GM23338 (cell line): ENCODE data around the gene GPHN. TPM values are rescaled to one million over a fixed set of nuclear protein-coding genes. Genes with fewer than 3 reads are reported as not detected.

Experiments
- ATAC-seq: fragments of 200-7000 bp; cut with Tn5 transposase; 3 replicates; pipeline ENCODE4 v1.9.1; 2020
- DNase-seq: peaks from one replicate; pipeline ENCODE4 v3.0.0-alpha.2; 2015; ENCODE audit warnings: low spot score
- H2AFZ ChIP-seq: fragments of 200-600 bp; sonication (generic); 2 replicates; pipeline ENCODE4 v1.8.0; 2016; ENCODE audit warnings: antibody characterized with exemption, mild to moderate bottlenecking, moderate library complexity
- H3F3A ChIP-seq: fragments of 200-600 bp; sonication (generic); replicated peaks from 2 replicates; pipeline ENCODE4 v1.8.0; 2017; ENCODE audit warnings: antibody characterized with exemption, mixed run types, low read depth
- H3K27ac ChIP-seq: fragments of 200-600 bp; sonication (generic); 2 replicates; pipeline ENCODE4 v1.6.1; 2016; ENCODE audit warnings: low read depth
- H3K27me3 ChIP-seq: fragments of 200-600 bp; sonication (generic); 2 replicates; pipeline ENCODE4 v1.8.0; 2016; ENCODE audit warnings: mild to moderate bottlenecking, mixed run types, moderate library complexity; ENCODE audit not compliant: insufficient read depth
- H3K36me3 ChIP-seq: fragments of 200-600 bp; sonication (generic); 2 replicates; pipeline ENCODE4 v1.8.0; 2016; ENCODE audit warnings: mild to moderate bottlenecking; ENCODE audit not compliant: insufficient read depth
- H3K4me1 ChIP-seq: fragments of 200-600 bp; sonication (generic); 2 replicates; pipeline ENCODE4 v1.8.0; 2016; ENCODE audit warnings: mild to moderate bottlenecking, moderate library complexity; ENCODE audit not compliant: insufficient read depth
- H3K4me2 ChIP-seq: fragments of 200-600 bp; sonication (generic); 2 replicates; pipeline ENCODE4 v1.7.1; 2017; ENCODE audit warnings: mixed run types
- H3K4me3 ChIP-seq: fragments of 200-600 bp; sonication (generic); 2 replicates; pipeline ENCODE4 v1.6.1; 2016; ENCODE audit warnings: mixed run types
- H3K79me2 ChIP-seq: fragments of 200-600 bp; sonication (generic); replicated peaks from 2 replicates; pipeline ENCODE4 v1.8.0; 2017; ENCODE audit warnings: mild to moderate bottlenecking; ENCODE audit not compliant: insufficient read depth
- H3K9me2 ChIP-seq: fragments of 200-600 bp; sonication (generic); 2 replicates; pipeline ENCODE4 v1.8.0; 2017; ENCODE audit not compliant: insufficient read depth
- H4K20me1 ChIP-seq: fragments of 200-600 bp; sonication (generic); replicated peaks from 2 replicates; pipeline ENCODE4 v1.8.0; 2017; ENCODE audit warnings: mild to moderate bottlenecking; ENCODE audit not compliant: insufficient read depth
- H3K27ac Mint-ChIP-seq: 2 replicates; pipeline ENCODE4 v1.8.0; 2020; ENCODE audit warnings: inconsistent platforms, mild to moderate bottlenecking, moderate library complexity, mixed read lengths
- H3K27me3 Mint-ChIP-seq: 3 replicates; pipeline ENCODE4 v1.8.0; 2022; ENCODE audit warnings: low read depth, mild to moderate bottlenecking, moderate library complexity, mixed read lengths, inconsistent platforms; ENCODE audit not compliant: insufficient read depth, poor library complexity
- H3K36me3 Mint-ChIP-seq: 3 replicates; pipeline ENCODE4 v1.8.0; 2021; ENCODE audit warnings: low read depth, mild to moderate bottlenecking, inconsistent platforms, moderate library complexity, mixed read lengths
- H3K4me1 Mint-ChIP-seq: 3 replicates; pipeline ENCODE4 v1.8.0; 2020; ENCODE audit warnings: mild to moderate bottlenecking, inconsistent platforms, mixed read lengths
- H3K4me3 Mint-ChIP-seq: 3 replicates; pipeline ENCODE4 v1.8.0; 2021; ENCODE audit warnings: moderate library complexity, mild to moderate bottlenecking, inconsistent platforms, mixed read lengths
- H3K9me3 Mint-ChIP-seq: 3 replicates; pipeline ENCODE4 v1.8.0; 2020; ENCODE audit warnings: moderate library complexity, mild to moderate bottlenecking, inconsistent platforms, mixed read lengths
- CREB1 ChIP-seq: fragments of 250-450 bp; sonication (Bioruptor Pico); IDR thresholded peaks from 2 replicates; pipeline ENCODE4 v1.5.0; 2020; ENCODE audit warnings: low read depth, mild to moderate bottlenecking, moderate library complexity
- CTCF ChIP-seq, 2 experiments: fragments of 200-600 bp in 1 of 2; sonication (generic) in 1 of 2; conservative IDR thresholded peaks; 2 replicates each; pipeline versions ENCODE4 v1.5.1 to v1.6.1; 2016 to 2017; ENCODE audit warnings: antibody characterized with exemption in 2 of 2, low read depth in 2 of 2, mild to moderate bottlenecking in 2 of 2, moderate library complexity in 1 of 2
- ETS1 ChIP-seq: IDR thresholded peaks from 2 replicates; pipeline ENCODE4 v1.6.1; 2016; ENCODE audit warnings: antibody characterized with exemption
- EZH2 ChIP-seq: fragments of 200-600 bp; sonication (generic); IDR thresholded peaks from one replicate; pipeline ENCODE4 v1.8.0; 2017; ENCODE audit warnings: antibody characterized with exemption, mild to moderate bottlenecking, low read depth; ENCODE audit not compliant: unreplicated experiment
- EZH2phosphoT487 ChIP-seq: fragments of 200-600 bp; sonication (generic); IDR thresholded peaks from one replicate; pipeline ENCODE4 v1.8.1; 2018; ENCODE audit warnings: antibody characterized with exemption; ENCODE audit not compliant: unreplicated experiment
- JUNB ChIP-seq: IDR thresholded peaks from one replicate; pipeline ENCODE4 v1.6.1; 2016; ENCODE audit warnings: antibody characterized with exemption; ENCODE audit not compliant: unreplicated experiment
- NANOG ChIP-seq: IDR thresholded peaks from 2 replicates; pipeline ENCODE4 v1.6.1; 2016; ENCODE audit warnings: antibody characterized with exemption, borderline replicate concordance
- POLR2AphosphoS5 ChIP-seq: IDR thresholded peaks from 2 replicates; pipeline ENCODE4 v1.6.1; 2016; ENCODE audit warnings: antibody characterized with exemption, low read depth
- STAT1 ChIP-seq: IDR thresholded peaks from one replicate; pipeline ENCODE4 v1.6.1; 2016; ENCODE audit warnings: antibody characterized with exemption; ENCODE audit not compliant: unreplicated experiment
- ZNF114 ChIP-seq: fragments of 250-450 bp; sonication (Bioruptor Pico); IDR thresholded peaks from 2 replicates; pipeline ENCODE4 v1.5.0; 2020; ENCODE audit warnings: mild to moderate bottlenecking, moderate library complexity
- ZNF331 ChIP-seq: fragments of 250-450 bp; sonication (Bioruptor Pico); IDR thresholded peaks from 2 replicates; pipeline ENCODE4 v1.5.0; 2020; ENCODE audit warnings: low read depth, mild to moderate bottlenecking, moderate library complexity
- polyA plus RNA-seq: library from polyadenylated mRNA; unstranded; fragments of >200 nt; fragmentation: Nextera tagmentation; extraction: Ambion mirVana; gene quantifications from 2 replicates; pipeline ENCODE4 v1.2.1, GENCODE V29; 2016
- total RNA-seq: library from RNA; depleted of rRNA; stranded (reverse); fragments of >200 nt; shearing (Covaris generic); gene quantifications from 2 replicates; pipeline ENCODE4 v1.2.3, GENCODE V29; 2014

Gene GPHN
- total and polyA plus RNA-seq, 2 experiments from 2014 or later, result 17.6 to 20.6 TPM

- peaks cover 18% of the 10 kb centered on the region for H3K36me3 ChIP-seq
- no peaks in the 10 kb centered on the region for H3K79me2 ChIP-seq
- H2AFZ ChIP-seq, result no peak overlapping the region
- no peaks in the 10 kb centered on the region for H3K4me1 ChIP-seq
- H3K4me1 Mint-ChIP-seq, result no peaks in the 10 kb centered on the region
- no peak overlapping the region for H3K27ac Mint-ChIP-seq
- DNase-seq, result peak; percentile 22
- H3K27me3 Mint-ChIP-seq, result peaks cover 3% of the 10 kb centered on the region
- no peaks in the 10 kb centered on the region for H3F3A ChIP-seq
- TF ChIP-seq ETS1 (no peak), EZH2 (no peak), NANOG (no peak), ZNF114 (no peak), STAT1 (no peak), JUNB (no peak), POLR2AphosphoS5 (no peak), EZH2phosphoT487 (no peak), CTCF (conservative IDR thresholded peaks at IDR 0.05; ENCODE audit: low read depth in 2 of 2) (no peak)
- no peak overlapping the region for H3K27ac ChIP-seq
- peaks cover 80% of the 10 kb centered on the region for H3K9me3 Mint-ChIP-seq
- H3K4me3 Mint-ChIP-seq, result no peak overlapping the region
- H3K9me2 ChIP-seq, result peaks cover 6% of the 10 kb centered on the region; the same call in 1 of the 2 replicates
- H3K36me3 Mint-ChIP-seq, result peaks cover 35% of the 10 kb centered on the region
- no peaks in the 10 kb centered on the region for H4K20me1 ChIP-seq
- ATAC-seq, result no peak
- no peaks in the 10 kb centered on the region for H3K27me3 ChIP-seq
- H3K4me3 ChIP-seq, result no peak overlapping the region; the same call in 1 of the 2 replicates
- no peak overlapping the region for H3K4me2 ChIP-seq
Measured at GRCh38 chr14:66468778-66469367, 39.1 kb upstream of the GPHN start.

- Histone ChIP-seq H3K4me3 (no peak overlapping the region), H3F3A (no peaks in the 10 kb centered on the region), H3K27ac (no peak overlapping the region), H3K27me3 (no peaks in the 10 kb centered on the region), H3K79me2 (no peaks in the 10 kb centered on the region), H3K36me3 (peaks cover 15% of the 10 kb centered on the region), H4K20me1 (no peaks in the 10 kb centered on the region), H3K4me1 (no peaks in the 10 kb centered on the region), H2AFZ (no peak overlapping the region), H3K4me2 (no peak overlapping the region), H3K9me2 (peaks cover 6% of the 10 kb centered on the region; the same call in 1 of the 2 replicates)
- ATAC-seq (no peak), DNase-seq (no peak)
- H3K4me3 Mint-ChIP-seq, result no peak overlapping the region
- TF ChIP-seq ZNF114, result no peak
- no peak for TF ChIP-seq NANOG
- no peak for TF ChIP-seq EZH2
- no peak for TF ChIP-seq JUNB
- TF ChIP-seq ZNF331 (CRISPR knock-in tag), result no peak
- TF ChIP-seq POLR2AphosphoS5, result no peak
- TF ChIP-seq CREB1 (CRISPR knock-in tag), result no peak
- no peak for TF ChIP-seq ETS1
- H3K36me3 Mint-ChIP-seq, result peaks cover 29% of the 10 kb centered on the region
- H3K9me3 Mint-ChIP-seq, result peaks cover 65% of the 10 kb centered on the region
- peaks cover 3% of the 10 kb centered on the region for H3K27me3 Mint-ChIP-seq
- H3K4me1 Mint-ChIP-seq, result no peaks in the 10 kb centered on the region
- no peak overlapping the region for H3K27ac Mint-ChIP-seq
Measured at GRCh38 chr14:66471584-66471983, 36.4 kb upstream of the GPHN start.
